Prostate gland (tissue), 2 donors: ENCODE measurements around the gene THOC3. TPM values are rescaled to one million over a fixed set of nuclear protein-coding genes. Genes with fewer than 3 reads are reported as not detected.
"Not testable (repeated sequence)": the region's sequence is repeated elsewhere in the genome, so short reads cannot be mapped to it uniquely, and the experiment has no call there.

Experiments used
- DNase-seq: peaks from one replicate; pipeline ENCODE4 v3.0.0-alpha.2; 2019; ENCODE audit warnings: low spot score
- H3K27ac ChIP-seq, 2 donors: fragments of 200-600 bp; sonication (generic); 2 replicates each; pipeline ENCODE4 v1.5.1; 2017 to 2019
- H3K27me3 ChIP-seq: fragments of 200-600 bp; sonication (generic); replicated peaks from 2 replicates; pipeline ENCODE4 v1.5.1; 2019; ENCODE audit not compliant: insufficient read depth
- H3K36me3 ChIP-seq, 2 donors: fragments of 200-600 bp; sonication (generic); 1 replicate in 1 of 2; 2 replicates in 1 of 2; pipeline versions ENCODE4 v1.5.1 to v1.8.1; 2017 to 2019
- H3K4me1 ChIP-seq: fragments of 200-600 bp; sonication (generic); replicated peaks from 2 replicates; pipeline ENCODE4 v1.5.1; 2019
- H3K4me3 ChIP-seq, 2 donors: fragments of 200-600 bp; sonication (generic); 2 replicates each; pipeline ENCODE4 v1.5.1; 2017 to 2019
- H3K9me3 ChIP-seq: fragments of 200-600 bp; sonication (generic); 2 replicates; pipeline ENCODE4 v1.5.1; 2017
- CTCF ChIP-seq, 4 experiments: fragments of 200-600 bp in 2 of 4; fragments of 450-650 bp in 2 of 4; sonication (generic) in 2 of 4; IDR thresholded peaks; 1 replicate in 3 of 4; 2 replicates in 1 of 4; pipeline ENCODE4 v1.5.1; 2016 to 2019; ENCODE audit warnings: antibody characterized with exemption in 4 of 4, mild to moderate bottlenecking in 2 of 4, moderate library complexity in 2 of 4
- POLR2A ChIP-seq: fragments of 450-650 bp; IDR thresholded peaks from one replicate; pipeline ENCODE4 v1.6.1; 2016; ENCODE audit warnings: antibody characterized with exemption, mild to moderate bottlenecking
- POLR2AphosphoS5 ChIP-seq: sonication (generic); formaldehyde crosslinking; IDR thresholded peaks from one replicate; pipeline ENCODE4 v1.6.1; 2017; ENCODE audit warnings: antibody characterized with exemption
- WGBS: methylation state at CpG from one replicate; pipeline ENCODE4 v1.1.5; 2018; 5-methylcytosine and 5-hydroxymethylcytosine counted together
- intact Hi-C: fragments of 100-400 bp; cut with DNase I; formaldehyde crosslinking; loops from one replicate; pipeline ENCODE4 v1.14.2; 2022
- total RNA-seq, 2 donors: library from RNA; depleted of rRNA; stranded (reverse); fragments of >200 nt; gene quantifications; one replicate each; pipeline ENCODE4 v1.1.0, GENCODE V29; 2016

Gene THOC3
- total RNA-seq, 2 donors from 2014 or later, result 30.2 to 63.3 TPM

DNA sequence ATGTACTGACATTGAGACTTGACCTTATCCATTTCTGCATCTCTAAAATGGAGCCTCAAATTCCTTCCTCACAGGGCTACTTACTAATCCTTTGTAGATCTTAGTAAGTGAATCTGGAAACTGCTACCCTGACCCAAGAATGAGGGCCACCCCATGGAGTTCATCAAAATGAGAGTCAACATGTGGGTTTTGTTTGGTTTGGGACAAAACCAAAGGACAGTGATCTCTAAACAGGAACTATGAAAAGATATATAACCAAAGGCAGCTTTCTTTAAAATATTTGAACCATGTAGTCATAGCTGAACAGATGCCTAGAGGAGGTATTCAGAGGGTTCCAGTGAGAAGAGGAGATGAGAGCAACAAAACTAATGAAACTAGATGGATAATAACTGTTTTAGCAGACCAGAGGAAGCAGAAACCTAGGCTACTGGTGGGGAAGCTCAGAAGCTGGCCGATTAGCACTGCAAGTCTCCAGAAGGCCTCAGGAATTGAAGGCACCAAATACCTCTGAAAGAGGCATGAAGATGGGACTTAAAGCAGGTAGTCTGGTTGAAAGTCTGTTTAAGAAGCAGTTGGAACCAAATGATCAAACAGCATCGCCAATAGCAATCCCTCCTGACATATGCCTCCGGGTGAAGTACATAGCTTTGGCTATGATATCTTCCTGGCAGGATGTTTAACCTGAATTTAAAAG lies 45.8 kb downstream of the THOC3 start:
- Histone ChIP-seq H3K36me3 (no peaks in the 10 kb centered on the region), H3K4me1 (no peaks in the 10 kb centered on the region), H3K4me3 (no peak overlapping the region), H3K27ac (no peak overlapping the region), H3K9me3 (no peaks in the 10 kb centered on the region), H3K27me3 (no peaks in the 10 kb centered on the region)
- TF ChIP-seq CTCF (IDR thresholded peaks at IDR 0.05) (no peak), POLR2AphosphoS5 (no peak), POLR2A (no peak)
- 85% methylated on average over 3 of the region's 3 CpGs for WGBS
- no peak for DNase-seq
- intact Hi-C loops, result no loop called here

- intact Hi-C loops, result no loop called here
- DNase-seq, result no peak
- Histone ChIP-seq H3K4me3 (no peak overlapping the region), H3K9me3 (no peaks in the 10 kb centered on the region), H3K4me1 (no peaks in the 10 kb centered on the region), H3K36me3 (no peaks in the 10 kb centered on the region), H3K27me3 (no peaks in the 10 kb centered on the region), H3K27ac (peak overlapping the region in 1 of 2 donors; percentile 8)
- 90% methylated on average over 9 of the region's 9 CpGs for WGBS
- TF ChIP-seq POLR2A, result no peak
- TF ChIP-seq CTCF (IDR thresholded peaks at IDR 0.05), result no peak
- no peak for TF ChIP-seq POLR2AphosphoS5
These were observed 46.9 kb downstream of the THOC3 start for GRCh38 chr5:175921061-175921730.

DNA sequence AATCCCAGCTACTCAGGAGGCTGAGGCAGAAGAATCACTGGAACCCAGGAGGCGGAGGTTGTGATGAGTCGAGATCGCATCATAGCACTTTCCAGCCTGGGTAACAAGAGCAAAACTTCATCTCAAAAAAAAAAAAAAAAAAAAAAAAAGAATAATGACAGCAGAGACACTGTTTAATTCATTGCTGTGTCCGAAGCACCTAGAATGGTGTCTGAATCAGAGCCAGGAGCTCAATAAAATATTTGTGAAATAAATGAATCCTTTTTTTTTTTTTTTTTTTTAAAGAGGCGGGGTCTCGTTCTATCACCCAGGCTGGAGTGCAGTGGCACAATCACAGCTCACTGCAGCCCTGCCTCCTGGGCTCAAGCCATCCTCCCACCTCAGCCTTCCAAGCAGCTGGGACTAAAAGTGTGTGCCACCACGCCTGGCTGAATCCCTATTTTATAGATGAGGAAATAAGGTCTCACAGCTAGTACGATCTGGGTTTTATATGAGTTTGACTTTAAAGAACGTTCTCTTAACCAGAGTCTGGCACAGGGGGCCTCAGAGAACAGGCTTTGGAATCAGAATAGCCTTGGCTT lies 47.8 kb downstream of the THOC3 start:
- Histone ChIP-seq H3K4me3 (no peak overlapping the region), H3K9me3 (no peaks in the 10 kb centered on the region), H3K27ac (peak overlapping the region in 1 of 2 donors; percentile 8), H3K4me1 (no peaks in the 10 kb centered on the region), H3K27me3 (no peaks in the 10 kb centered on the region), H3K36me3 (no peaks in the 10 kb centered on the region)
- peak; percentile 39 for DNase-seq
- intact Hi-C loops, result no loop called here
- TF ChIP-seq POLR2AphosphoS5 (peak; percentile 51), POLR2A (no peak)
- 70% methylated on average over 9 of the region's 9 CpGs for WGBS

- H3K27ac ChIP-seq, H3K9me3 ChIP-seq, H3K4me3 ChIP-seq, H3K36me3 ChIP-seq, H3K27me3 ChIP-seq, H3K4me1 ChIP-seq, intact Hi-C loops, DNase-seq: not testable (repeated sequence)
- WGBS, result 50% methylated on average over 6 of the region's 7 CpGs
These were observed 52.8 kb downstream of the THOC3 start for GRCh38 chr5:175915066-175916037.

DNA sequence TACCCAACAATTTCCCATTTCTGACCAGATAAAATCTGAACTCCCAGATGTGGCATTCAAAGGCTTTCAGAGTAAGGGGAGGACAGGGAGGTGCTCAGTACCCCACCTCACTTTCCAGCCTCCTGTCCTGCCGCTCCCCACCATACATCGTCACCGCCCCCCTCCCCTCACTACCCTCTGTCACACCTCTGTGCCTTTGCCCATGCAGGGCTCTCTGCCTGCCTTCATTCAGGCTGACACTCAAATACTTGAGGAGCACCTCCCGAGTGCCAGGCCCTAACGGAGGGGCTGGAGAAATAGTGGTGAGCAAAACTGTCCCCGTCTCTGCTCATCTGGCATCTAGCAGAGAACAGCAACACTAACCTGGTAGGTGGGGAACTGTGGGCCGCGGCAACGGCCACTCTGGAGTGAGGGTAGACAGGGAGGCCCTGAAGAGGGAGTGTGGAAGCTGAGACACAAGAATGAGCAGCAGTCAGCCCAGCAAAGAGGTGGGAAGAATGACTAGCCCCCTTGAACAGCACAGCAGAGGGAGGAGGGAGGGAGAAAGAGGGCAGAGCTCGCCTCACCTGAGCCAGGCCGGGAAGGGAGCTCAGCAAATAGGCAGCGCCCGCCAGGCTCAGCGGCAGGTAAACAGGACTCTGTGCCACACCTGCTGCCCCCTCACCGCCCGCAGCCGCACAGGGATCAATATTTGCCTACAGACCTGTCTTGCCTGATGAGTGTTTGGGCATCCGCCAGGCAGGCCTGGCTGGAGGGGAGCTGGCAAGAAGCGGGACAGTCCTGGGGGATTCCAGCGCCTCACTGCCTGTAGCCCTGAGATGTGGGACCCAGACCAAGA lies 54.1 kb downstream of the THOC3 start:
- H3K27me3 ChIP-seq, H3K9me3 ChIP-seq, intact Hi-C loops, H3K4me1 ChIP-seq, H3K36me3 ChIP-seq: not testable (repeated sequence)
- Histone ChIP-seq H3K27ac (peak overlapping the region; percentile 76 to 77), H3K4me3 (peak overlapping the region in 1 of 2 donors; percentile 20)
- DNase-seq, result peak; percentile 34
- WGBS, result 43% methylated on average over 3 of the region's 20 CpGs

- DNase-seq, H3K9me3 ChIP-seq, intact Hi-C loops, H3K4me3 ChIP-seq, H3K4me1 ChIP-seq, H3K27me3 ChIP-seq, H3K27ac ChIP-seq, H3K36me3 ChIP-seq: not testable (repeated sequence)
- 76% methylated on average over 12 of the region's 12 CpGs for WGBS
These were observed 58.0 kb downstream of the THOC3 start for GRCh38 chr5:175910072-175910471.
